ENCODE measurements around the gene PLCB1.

Gene PLCB1

DNA sequence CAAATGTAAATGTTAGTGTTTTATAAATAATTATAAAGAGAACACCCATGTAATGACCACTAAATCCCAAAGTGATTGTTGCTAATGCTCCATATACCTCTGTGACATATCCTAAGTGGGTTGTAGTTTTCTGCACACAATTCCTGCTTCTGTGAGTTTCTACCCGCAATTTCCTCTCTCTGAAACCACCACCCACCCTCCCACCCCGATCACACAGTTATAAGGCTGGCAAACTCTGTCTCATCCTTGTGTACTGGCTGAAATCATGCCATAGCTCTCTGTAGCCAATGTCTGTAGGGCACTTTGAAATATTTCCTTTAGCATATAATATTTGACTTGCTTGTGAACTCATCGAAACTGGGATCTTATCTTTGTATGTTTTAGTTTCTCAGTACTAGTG lies 236.6 kb downstream of the PLCB1 start:
- DNase-seq (ENCODE audit: extremely low read depth, insufficient read length): no peak
- Histone ChIP-seq H3K27me3 (replicated peaks; ENCODE audit: control insufficient read depth, insufficient read depth, low read length) (no peaks in the 10 kb centered on the region), H3K36me3 (ENCODE audit: control insufficient read depth, insufficient read depth, low read length) (no peaks in the 10 kb centered on the region), H3K4me3 (replicated peaks; ENCODE audit: low read depth, low read length) (no peak overlapping the region)
- TF ChIP-seq, protein P1, sequence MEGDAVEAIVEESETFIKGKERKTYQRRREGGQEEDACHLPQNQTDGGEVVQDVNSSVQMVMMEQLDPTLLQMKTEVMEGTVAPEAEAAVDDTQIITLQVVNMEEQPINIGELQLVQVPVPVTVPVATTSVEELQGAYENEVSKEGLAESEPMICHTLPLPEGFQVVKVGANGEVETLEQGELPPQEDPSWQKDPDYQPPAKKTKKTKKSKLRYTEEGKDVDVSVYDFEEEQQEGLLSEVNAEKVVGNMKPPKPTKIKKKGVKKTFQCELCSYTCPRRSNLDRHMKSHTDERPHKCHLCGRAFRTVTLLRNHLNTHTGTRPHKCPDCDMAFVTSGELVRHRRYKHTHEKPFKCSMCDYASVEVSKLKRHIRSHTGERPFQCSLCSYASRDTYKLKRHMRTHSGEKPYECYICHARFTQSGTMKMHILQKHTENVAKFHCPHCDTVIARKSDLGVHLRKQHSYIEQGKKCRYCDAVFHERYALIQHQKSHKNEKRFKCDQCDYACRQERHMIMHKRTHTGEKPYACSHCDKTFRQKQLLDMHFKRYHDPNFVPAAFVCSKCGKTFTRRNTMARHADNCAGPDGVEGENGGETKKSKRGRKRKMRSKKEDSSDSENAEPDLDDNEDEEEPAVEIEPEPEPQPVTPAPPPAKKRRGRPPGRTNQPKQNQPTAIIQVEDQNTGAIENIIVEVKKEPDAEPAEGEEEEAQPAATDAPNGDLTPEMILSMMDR (IDR thresholded peaks at IDR 0.05; ENCODE audit: insufficient read depth, low read length, poor library complexity, severe bottlenecking): no peak

DNA sequence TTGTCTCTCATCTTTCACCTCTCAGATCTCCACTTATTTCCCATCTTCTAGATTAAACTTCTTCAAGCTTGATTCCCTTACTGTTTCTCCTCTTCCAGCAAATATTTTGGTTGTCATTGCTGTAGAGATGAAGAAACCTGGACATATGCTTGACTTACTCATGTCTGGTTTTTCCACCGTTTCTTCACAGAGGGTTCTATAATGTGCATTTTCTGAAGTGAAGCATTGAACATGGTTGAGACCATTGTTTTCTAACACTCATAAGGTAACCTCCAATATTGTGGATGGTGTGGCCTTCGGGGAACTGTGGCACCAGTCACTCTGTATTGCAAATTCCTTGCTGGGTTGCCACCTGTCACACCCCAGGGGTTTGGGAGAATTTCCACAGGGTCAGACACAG lies 237.2 kb downstream of the PLCB1 start:
- TF ChIP-seq, protein P1 (IDR thresholded peaks at IDR 0.05; ENCODE audit: insufficient read depth, low read length, poor library complexity, severe bottlenecking): no peak
- no peak for DNase-seq (ENCODE audit: extremely low read depth, insufficient read length)
- no peak overlapping the region for H3K4me3 ChIP-seq (replicated peaks; ENCODE audit: low read depth, low read length)
- no peaks in the 10 kb centered on the region for H3K27me3 ChIP-seq (replicated peaks; ENCODE audit: control insufficient read depth, insufficient read depth, low read length)
- no peaks in the 10 kb centered on the region for H3K36me3 ChIP-seq (ENCODE audit: control insufficient read depth, insufficient read depth, low read length)

DNA sequence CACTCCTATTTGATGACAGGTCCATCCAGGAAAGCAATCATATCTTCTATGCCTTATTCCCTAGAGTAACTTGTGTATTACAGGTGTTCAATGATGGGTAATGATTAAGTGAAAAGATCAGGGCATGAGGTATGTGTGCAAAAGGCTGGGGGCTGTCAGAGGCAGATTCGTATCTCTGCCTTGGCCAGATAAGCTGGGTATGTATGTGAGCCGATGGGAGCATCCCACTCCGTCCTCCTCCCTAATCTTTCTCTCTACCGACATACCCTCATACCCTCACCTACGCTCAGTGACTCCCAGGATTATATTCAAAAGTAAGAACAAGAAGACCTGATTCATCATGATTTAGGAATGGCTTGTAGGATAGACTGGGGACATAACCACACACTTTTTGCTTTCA lies 238.7 kb downstream of the PLCB1 start:
- no peak for DNase-seq (ENCODE audit: extremely low read depth, insufficient read length)
- TF ChIP-seq, protein P1 (IDR thresholded peaks at IDR 0.05; ENCODE audit: insufficient read depth, low read length, poor library complexity, severe bottlenecking): no peak
- H3K4me3 ChIP-seq (replicated peaks; ENCODE audit: low read depth, low read length): no peak overlapping the region
- H3K36me3 ChIP-seq (ENCODE audit: control insufficient read depth, insufficient read depth, low read length): no peaks in the 10 kb centered on the region
- no peaks in the 10 kb centered on the region for H3K27me3 ChIP-seq (replicated peaks; ENCODE audit: control insufficient read depth, insufficient read depth, low read length)

DNA sequence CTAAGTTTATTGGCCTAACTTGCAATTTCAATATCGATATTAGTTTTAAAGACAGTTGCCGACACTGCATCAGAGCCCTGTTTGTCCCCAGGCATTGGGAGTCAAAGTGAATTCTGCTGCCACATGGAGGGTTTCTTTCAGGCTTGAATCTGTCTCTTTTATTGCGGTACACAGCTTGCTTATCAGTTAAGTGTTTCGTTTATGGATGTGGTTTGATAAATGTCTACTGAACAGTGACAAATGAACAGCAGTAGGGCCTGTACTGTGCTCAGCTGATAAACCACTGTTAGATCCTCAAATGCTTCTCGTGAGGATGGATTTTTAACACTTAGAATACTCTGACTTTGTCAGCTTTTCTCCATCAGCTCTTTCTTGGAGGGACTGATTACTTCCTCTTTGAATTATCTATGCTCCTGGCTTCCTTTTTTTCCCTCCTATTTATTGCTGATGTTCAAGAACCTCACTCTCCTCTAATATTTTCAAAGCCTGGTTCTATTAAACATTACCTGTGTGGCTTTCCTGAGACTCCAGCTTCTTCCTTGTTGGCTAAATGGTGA lies 240.8 kb downstream of the PLCB1 start:
- no peaks in the 10 kb centered on the region for H3K36me3 ChIP-seq (ENCODE audit: control insufficient read depth, insufficient read depth, low read length)
- no peaks in the 10 kb centered on the region for H3K27me3 ChIP-seq (replicated peaks; ENCODE audit: control insufficient read depth, insufficient read depth, low read length)
- DNase-seq (ENCODE audit: extremely low read depth, insufficient read length): no peak
- TF ChIP-seq, protein P1 (IDR thresholded peaks at IDR 0.05; ENCODE audit: insufficient read depth, low read length, poor library complexity, severe bottlenecking): no peak
- H3K4me3 ChIP-seq (replicated peaks; ENCODE audit: low read depth, low read length): no peak overlapping the region

DNA sequence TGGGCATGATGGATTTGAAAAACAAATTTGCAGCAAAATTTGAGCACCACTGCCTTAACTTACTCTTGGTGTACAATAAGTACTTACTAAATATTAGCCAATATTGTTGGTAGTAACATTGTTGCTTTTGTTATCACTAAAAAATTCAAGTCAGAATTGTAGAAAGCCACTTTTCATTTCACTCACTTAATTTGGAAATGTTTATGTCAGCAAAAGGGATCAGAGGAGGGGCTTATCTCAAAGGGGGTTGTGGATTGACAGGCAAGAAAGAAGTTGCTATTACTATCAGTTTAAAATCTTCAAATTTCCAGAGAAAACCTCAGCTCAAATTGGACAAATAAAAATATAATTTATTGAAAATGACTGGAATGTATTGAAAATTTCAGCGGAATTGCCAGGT lies 241.5 kb downstream of the PLCB1 start:
- no peaks in the 10 kb centered on the region for H3K36me3 ChIP-seq (ENCODE audit: control insufficient read depth, insufficient read depth, low read length)
- TF ChIP-seq, protein P1 (IDR thresholded peaks at IDR 0.05; ENCODE audit: insufficient read depth, low read length, poor library complexity, severe bottlenecking): no peak
- no peak overlapping the region for H3K4me3 ChIP-seq (replicated peaks; ENCODE audit: low read depth, low read length)
- DNase-seq (ENCODE audit: extremely low read depth, insufficient read length): no peak
- no peaks in the 10 kb centered on the region for H3K27me3 ChIP-seq (replicated peaks; ENCODE audit: control insufficient read depth, insufficient read depth, low read length)

DNA sequence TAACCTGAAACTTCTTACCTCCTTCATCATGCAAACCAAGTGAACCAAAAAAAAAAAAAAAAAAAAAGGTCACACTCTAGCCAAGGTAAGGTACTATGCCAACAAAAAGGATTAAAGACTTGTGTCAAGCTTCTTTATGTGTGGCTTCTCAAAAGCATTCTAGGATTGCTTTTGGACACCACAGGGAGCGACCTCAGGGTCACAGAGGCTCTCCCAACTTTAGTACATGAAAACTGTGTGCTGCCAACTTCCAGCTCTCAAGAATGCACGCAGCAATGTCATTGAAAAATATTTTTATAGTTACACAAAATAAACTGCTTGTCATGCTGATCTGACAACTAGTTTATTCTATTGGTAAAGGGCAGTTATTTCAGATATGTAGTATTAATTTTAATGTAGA lies 243.8 kb downstream of the PLCB1 start:
- no peak for DNase-seq (ENCODE audit: extremely low read depth, insufficient read length)
- TF ChIP-seq, protein P1 (IDR thresholded peaks at IDR 0.05; ENCODE audit: insufficient read depth, low read length, poor library complexity, severe bottlenecking): no peak
- H3K27me3 ChIP-seq (replicated peaks; ENCODE audit: control insufficient read depth, insufficient read depth, low read length): no peaks in the 10 kb centered on the region
- no peaks in the 10 kb centered on the region for H3K36me3 ChIP-seq (ENCODE audit: control insufficient read depth, insufficient read depth, low read length)
- no peak overlapping the region for H3K4me3 ChIP-seq (replicated peaks; ENCODE audit: low read depth, low read length)

All from GM06990 (cell line).